Muscle layer of duodenum (tissue), 2 donors: ENCODE data around the gene IL13.
"Not testable (repeated sequence)": the region's sequence is repeated elsewhere in the genome, so short reads cannot be mapped to it uniquely, and the experiment has no call there.

Experiments
- H3K27ac ChIP-seq: one replicate; pipeline ENCODE4 v1.7.0; 2013; ENCODE audit warnings: mild to moderate bottlenecking, low read length
- H3K27me3 ChIP-seq: one replicate; pipeline ENCODE4 v1.7.0; 2013; ENCODE audit warnings: low read depth, mild to moderate bottlenecking, control low read depth, low read length
- H3K36me3 ChIP-seq, 2 donors: one replicate each; pipeline ENCODE4 v1.7.0; 2013; ENCODE audit warnings: low read length in 2 of 2, control low read depth in 1 of 2, mild to moderate bottlenecking in 1 of 2; ENCODE audit not compliant: insufficient read depth in 2 of 2, control insufficient read depth in 1 of 2
- H3K4me1 ChIP-seq, 2 donors: one replicate each; pipeline ENCODE4 v1.7.0; 2013; ENCODE audit warnings: low read length in 2 of 2, mild to moderate bottlenecking in 2 of 2, control low read depth in 1 of 2, moderate library complexity in 1 of 2; ENCODE audit not compliant: insufficient read depth in 2 of 2, control insufficient read depth in 1 of 2
- H3K4me3 ChIP-seq, 2 donors: one replicate each; pipeline ENCODE4 v1.7.0; 2013; ENCODE audit warnings: low read length in 2 of 2, low read depth in 1 of 2, mild to moderate bottlenecking in 1 of 2
- H3K9me3 ChIP-seq, 2 donors: one replicate each; pipeline ENCODE4 v1.7.0; 2013; ENCODE audit warnings: low read length in 2 of 2, control low read depth in 1 of 2, mild to moderate bottlenecking in 1 of 2; ENCODE audit not compliant: control insufficient read depth in 1 of 2
- donor health status: healthy.

Gene IL13

GRCh38 chr5:132657676-132658380 is at the start of gene IL13:
Gene IL13, plus strand, starts transcription at chr5:132658173. Its CDS starts 14 bp downstream, at chr5:132658187.
- no peak within 1 kb of the TSS for H3K4me3 ChIP-seq
- H3K36me3 ChIP-seq: no peaks in the 10 kb centered on the region

GRCh38 chr5:132611965-132612364 is 46.0 kb upstream of the IL13 start:
- H3K27me3 ChIP-seq: no peaks in the 10 kb centered on the region
- H3K4me3 ChIP-seq: no peak overlapping the region
- H3K4me1 ChIP-seq: no peaks in the 10 kb centered on the region
- H3K36me3 ChIP-seq: peaks cover 26 to 43% of the 10 kb centered on the region in 2 donors
- no peak overlapping the region for H3K27ac ChIP-seq
- H3K9me3 ChIP-seq: no peaks in the 10 kb centered on the region

More at GRCh38 chr5:132657676-132658380, at the start of gene IL13:
- Histone ChIP-seq H3K27ac (no peak within 1 kb of the TSS), H3K9me3 (no peaks in the 10 kb centered on the region), H3K4me1 (peaks cover 0 to 10% of the 10 kb centered on the region in 2 donors), H3K27me3 (peaks cover 22% of the 10 kb centered on the region)

DNA sequence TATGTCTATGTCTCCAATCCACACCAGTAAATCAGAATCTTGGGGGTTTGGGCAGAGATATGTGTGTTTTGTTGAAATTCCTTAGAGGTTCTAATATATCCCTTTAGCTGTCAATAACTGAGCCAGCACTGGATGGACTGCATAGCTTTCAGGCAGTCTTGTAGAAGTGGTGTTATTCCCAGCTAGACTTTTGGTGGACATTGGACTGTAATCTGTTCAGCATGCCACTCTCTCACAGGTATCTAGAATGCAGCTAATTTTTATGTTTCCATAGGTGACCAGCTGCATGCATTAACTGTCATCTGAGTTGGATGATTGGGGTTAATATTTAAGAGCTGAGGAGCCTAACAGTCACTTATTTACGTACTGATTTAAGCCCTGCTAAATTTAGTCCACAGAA is 45.1 kb upstream of the IL13 start:
- peaks cover 22 to 52% of the 10 kb centered on the region in 2 donors for H3K36me3 ChIP-seq
- no peaks in the 10 kb centered on the region for H3K9me3 ChIP-seq
- H3K27ac ChIP-seq: no peak overlapping the region
- H3K4me3 ChIP-seq: no peak overlapping the region
- no peaks in the 10 kb centered on the region for H3K27me3 ChIP-seq
- no peaks in the 10 kb centered on the region for H3K4me1 ChIP-seq

DNA sequence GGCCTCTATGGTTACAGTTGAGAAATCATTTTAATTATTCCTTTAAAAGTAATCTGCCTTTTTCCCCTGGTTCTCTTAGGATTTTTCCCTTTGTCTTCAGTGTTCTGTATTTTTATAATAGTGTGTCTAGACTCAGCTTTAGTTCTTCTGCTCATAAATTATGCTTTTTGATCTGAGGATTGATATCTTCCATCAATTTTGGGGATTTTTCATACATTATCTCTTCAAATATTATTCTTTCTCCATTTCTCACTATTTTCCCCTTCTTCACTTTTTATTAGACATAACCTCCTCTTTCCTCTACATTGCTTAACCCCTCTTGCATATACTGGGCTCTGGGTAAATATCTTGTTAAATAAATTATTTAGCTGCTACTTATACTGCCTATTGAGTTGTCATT is 36.3 kb upstream of the IL13 start:
- Histone ChIP-seq H3K27ac (no peak overlapping the region), H3K4me3 (no peak overlapping the region), H3K36me3 (peaks cover 17 to 38% of the 10 kb centered on the region in 2 donors)

DNA sequence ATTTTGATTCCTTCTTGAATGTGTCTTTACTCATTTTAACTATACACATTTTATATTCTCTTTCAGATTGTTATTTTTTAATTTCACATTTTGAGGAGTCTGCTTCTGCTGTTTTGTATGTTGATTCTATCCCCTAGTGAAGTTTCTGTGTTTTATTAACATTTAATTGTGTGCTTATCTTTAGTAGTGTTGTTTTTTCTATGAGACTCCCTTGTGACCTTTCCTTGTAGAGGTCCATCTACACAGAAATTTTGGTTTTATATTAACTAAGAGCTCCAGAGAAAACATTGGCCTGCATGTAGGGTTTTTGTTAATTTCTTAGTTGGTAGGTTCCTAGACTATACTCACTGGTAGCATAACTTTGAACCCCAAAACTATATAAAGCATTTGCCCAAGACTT is 35.4 kb upstream of the IL13 start:
- H3K27ac ChIP-seq: no peak overlapping the region
- H3K27me3 ChIP-seq: no peaks in the 10 kb centered on the region
- H3K9me3 ChIP-seq: no peaks in the 10 kb centered on the region
- peaks cover 15 to 30% of the 10 kb centered on the region in 2 donors for H3K36me3 ChIP-seq
- H3K4me1 ChIP-seq: no peaks in the 10 kb centered on the region
- H3K4me3 ChIP-seq: no peak overlapping the region

More for the DNA sequence above, 36.3 kb upstream of the IL13 start:
- Histone ChIP-seq H3K9me3 (no peaks in the 10 kb centered on the region), H3K4me1 (no peaks in the 10 kb centered on the region), H3K27me3 (no peaks in the 10 kb centered on the region)

DNA sequence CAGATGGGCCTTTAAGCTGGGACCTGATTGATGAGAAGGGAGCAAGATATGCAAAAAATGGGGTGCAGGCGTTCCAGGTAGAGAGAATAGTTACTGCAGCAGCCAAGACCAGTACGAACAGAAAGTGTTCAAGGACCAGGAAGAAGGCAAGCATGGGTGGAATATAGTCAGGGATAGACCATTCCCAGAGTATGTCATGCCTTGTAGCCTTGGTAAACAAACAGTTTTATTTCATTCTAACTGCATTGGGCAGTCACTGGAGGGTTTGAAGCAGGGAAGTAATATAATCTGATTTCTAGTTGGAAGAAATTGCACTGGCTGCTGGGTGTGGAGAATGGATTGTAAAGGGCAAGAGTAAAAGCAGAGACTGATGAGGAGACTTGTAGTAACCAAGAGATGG is 30.5 kb upstream of the IL13 start:
- no peaks in the 10 kb centered on the region for H3K9me3 ChIP-seq
- no peak overlapping the region for H3K27ac ChIP-seq
- H3K4me1 ChIP-seq: no peaks in the 10 kb centered on the region
- H3K4me3 ChIP-seq: no peak overlapping the region
- H3K36me3 ChIP-seq: peaks cover 9 to 21% of the 10 kb centered on the region in 2 donors
- no peaks in the 10 kb centered on the region for H3K27me3 ChIP-seq

DNA sequence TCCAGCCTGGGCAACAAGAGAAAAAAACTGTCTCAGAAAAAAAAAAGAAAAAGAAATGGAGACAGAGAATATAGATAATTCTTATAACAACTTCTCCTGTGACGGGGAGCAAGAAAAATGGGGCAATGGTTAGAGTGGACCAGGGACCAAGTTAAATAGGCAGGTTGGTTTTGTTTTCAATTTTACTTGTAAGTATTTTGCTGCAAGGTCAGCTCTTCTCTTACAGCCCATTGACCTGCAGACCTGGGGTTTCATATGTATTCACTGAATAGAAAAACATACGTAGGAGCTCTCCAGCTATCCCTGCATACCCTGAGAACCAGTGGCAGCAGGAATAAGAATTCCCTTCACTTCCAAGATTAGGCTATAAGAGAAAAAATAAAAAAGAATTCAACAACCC is 29.2 kb upstream of the IL13 start:
- Histone ChIP-seq H3K4me1 (no peaks in the 10 kb centered on the region), H3K4me3 (no peak overlapping the region), H3K27me3 (no peaks in the 10 kb centered on the region), H3K27ac (no peak overlapping the region), H3K36me3 (peaks cover 3 to 15% of the 10 kb centered on the region in 2 donors), H3K9me3 (no peaks in the 10 kb centered on the region)

- H3K9me3 ChIP-seq: no peaks in the 10 kb centered on the region
- no peak overlapping the region for H3K27ac ChIP-seq
- H3K27me3 ChIP-seq: no peaks in the 10 kb centered on the region
- H3K4me1 ChIP-seq: no peaks in the 10 kb centered on the region
- H3K4me3 ChIP-seq: no peak overlapping the region
- H3K36me3 ChIP-seq: peaks cover 6 to 15% of the 10 kb centered on the region in 2 donors
Measured at GRCh38 chr5:132629230-132629944, 28.6 kb upstream of the IL13 start.

DNA sequence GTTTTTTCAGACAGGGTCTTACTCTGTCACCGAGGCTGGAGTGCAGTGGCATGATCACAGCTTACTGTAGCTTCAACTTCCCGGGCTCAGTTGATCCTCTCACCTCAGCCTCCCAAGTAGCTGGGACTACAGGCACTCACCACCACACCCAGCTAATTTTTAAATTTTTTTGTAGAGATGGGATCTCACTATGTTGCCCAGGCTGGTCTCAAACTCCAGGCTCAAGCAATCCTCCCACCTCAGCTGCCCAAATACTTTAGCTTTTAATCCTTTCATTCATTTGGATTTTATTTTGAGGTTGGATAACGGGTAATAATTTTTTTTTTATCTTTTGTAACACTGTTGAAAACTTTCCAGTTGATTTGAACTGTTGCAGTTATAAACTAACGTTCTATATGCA is 24.4 kb upstream of the IL13 start:
- H3K9me3 ChIP-seq, H3K4me3 ChIP-seq, H3K4me1 ChIP-seq, H3K27ac ChIP-seq, H3K27me3 ChIP-seq: not testable (repeated sequence)
- H3K36me3 ChIP-seq: peaks cover 19 to 33% of the 10 kb centered on the region in 2 donors

DNA sequence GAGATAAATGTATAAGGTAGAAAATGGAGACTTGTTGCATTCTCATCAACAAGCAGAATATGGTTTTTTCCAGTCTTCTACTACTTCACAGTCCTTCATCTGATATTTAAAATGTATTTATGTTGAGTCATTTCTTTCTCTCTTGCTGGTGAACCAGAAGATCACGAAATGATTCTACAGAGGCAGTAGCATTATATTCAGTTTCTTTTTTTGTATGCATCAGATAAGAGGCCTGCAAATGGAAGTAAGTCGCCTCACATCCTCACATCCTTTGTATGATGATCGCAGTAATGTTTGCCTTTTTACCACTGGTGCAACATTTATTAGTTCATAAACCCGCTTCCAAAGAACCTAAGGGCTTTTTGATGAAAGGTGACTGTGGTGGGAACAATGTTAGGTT is 22.1 kb upstream of the IL13 start:
- Histone ChIP-seq H3K36me3 (peaks cover 35 to 50% of the 10 kb centered on the region in 2 donors), H3K27me3 (no peaks in the 10 kb centered on the region), H3K9me3 (no peaks in the 10 kb centered on the region), H3K27ac (no peak overlapping the region), H3K4me3 (no peak overlapping the region), H3K4me1 (no peaks in the 10 kb centered on the region)

- Histone ChIP-seq H3K4me1 (no peaks in the 10 kb centered on the region), H3K36me3 (peaks cover 49 to 55% of the 10 kb centered on the region in 2 donors), H3K27me3 (no peaks in the 10 kb centered on the region), H3K9me3 (no peaks in the 10 kb centered on the region), H3K27ac (no peak overlapping the region), H3K4me3 (no peak overlapping the region)
Measured at GRCh38 chr5:132637241-132637640, 20.7 kb upstream of the IL13 start.
